Stimulated activated effector memory CD8-positive, alpha-beta T cell treated with anti-CD3 and anti-CD28 coated beads, Interleukin-12 subunit alpha, Interleukin-12 subunit beta, amount 100 ng/mL, for 72 hours (primary cell): ENCODE results near the gene LEPR.

Experiments
- ATAC-seq: fragments of 150-1000 bp; cut with Tn5 transposase; 2 replicates; pipeline ENCODE4 v1.10.0; 2021
- DNase-seq, 2 donors: peaks; one replicate each; pipeline ENCODE4 v3.0.0; 2021 to 2022; ENCODE audit warnings: low spot score in 2 of 2
- H3K27ac Mint-ChIP-seq: one replicate; pipeline ENCODE4 v1.8.0; 2022; ENCODE audit warnings: mild to moderate bottlenecking, mixed read lengths
- H3K36me3 Mint-ChIP-seq: one replicate; pipeline ENCODE4 v1.8.0; 2022; ENCODE audit warnings: mild to moderate bottlenecking, mixed read lengths
- H3K4me1 Mint-ChIP-seq: one replicate; pipeline ENCODE4 v1.8.0; 2022; ENCODE audit warnings: mixed read lengths
- H3K4me3 Mint-ChIP-seq: one replicate; pipeline ENCODE4 v1.8.0; 2022; ENCODE audit warnings: mild to moderate bottlenecking, mixed read lengths
- H3K9me3 Mint-ChIP-seq: one replicate; pipeline ENCODE4 v1.8.0; 2022; ENCODE audit warnings: mixed read lengths

Gene LEPR

DNA sequence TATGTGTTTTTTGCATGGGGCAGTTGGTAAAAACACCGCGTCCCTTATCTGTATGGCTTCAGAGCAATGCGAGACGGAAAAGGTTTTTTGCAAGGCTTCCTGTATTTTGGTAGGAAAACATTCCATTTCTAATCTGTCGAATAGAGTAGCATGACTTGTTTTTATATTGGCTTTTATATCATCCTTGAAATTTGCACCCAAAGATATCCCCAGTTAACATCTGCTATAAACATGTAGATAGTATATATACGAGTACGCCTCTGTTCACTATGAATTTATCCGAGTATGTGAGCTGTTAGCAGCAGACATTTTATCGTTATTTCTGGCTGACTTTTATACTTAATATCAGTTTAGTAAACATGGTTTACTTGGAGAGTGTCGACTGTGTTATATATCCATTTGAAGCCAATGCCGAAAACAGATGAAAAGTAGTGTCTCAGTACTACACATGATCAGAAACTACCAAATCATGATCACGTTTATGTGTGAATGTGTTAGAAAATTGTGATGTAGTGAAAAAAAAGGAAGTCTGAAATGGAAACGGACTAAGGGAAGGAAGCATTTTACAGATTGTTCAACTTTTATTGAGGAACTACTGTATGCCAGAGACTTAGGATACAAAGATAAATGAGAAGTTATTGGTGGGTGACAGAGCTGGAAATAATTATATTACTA, 1.0 kb downstream of the LEPR start:
- peaks cover 38% of the 10 kb centered on the region for H3K4me1 Mint-ChIP-seq
- no peak overlapping the region for H3K4me3 Mint-ChIP-seq
- H3K36me3 Mint-ChIP-seq, result peaks cover 21% of the 10 kb centered on the region
- no peak for ATAC-seq
- DNase-seq, result no peak
- H3K9me3 Mint-ChIP-seq, result no peaks in the 10 kb centered on the region
- H3K27ac Mint-ChIP-seq, result no peak overlapping the region

DNA sequence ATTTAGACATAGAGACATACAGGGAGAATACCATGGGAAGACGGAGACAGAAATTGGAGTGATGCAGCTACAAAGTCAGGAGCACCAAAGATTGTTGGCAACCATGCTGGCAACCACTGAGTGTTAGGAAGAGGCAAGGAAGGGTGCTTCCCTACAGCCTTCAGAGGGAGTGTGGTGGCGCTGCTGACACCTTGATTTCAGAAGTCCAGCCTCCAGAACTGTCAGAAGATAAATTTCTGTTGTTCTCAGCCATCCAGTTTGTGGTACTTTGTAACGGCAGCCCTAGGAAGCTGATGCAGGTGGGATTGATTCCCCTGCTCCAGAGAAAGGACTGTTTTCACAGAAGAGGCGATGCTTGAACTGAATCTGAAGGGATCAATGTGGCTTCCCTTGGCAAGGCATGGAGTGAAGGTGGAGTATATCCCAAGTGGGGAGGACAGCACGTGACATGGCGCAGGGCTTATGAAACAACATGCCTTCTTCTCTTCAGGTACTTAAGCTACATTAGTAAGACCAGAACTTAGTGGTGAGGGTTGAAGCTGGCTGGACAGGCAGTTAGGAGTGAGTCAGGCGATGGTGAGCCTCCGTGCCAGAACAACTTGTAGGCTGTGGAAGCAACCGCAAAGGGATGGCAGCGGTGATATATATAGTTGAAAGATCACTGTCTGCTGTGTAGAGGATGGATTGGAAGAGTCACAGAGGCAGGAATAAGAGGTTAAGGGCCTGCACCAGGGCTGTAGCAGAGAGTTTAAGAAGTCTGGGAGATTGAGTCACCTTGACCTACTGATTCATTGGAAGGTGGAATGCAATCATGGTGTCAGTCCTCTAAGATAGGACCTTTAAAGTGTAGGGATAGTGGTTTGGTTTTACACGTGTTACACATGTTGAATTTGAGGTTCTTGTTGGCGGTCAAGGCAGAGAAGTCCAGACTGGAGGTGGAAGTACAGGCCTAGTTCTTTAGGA, 2.1 kb downstream of the LEPR start:
- peaks cover 31% of the 10 kb centered on the region for H3K36me3 Mint-ChIP-seq
- no peak overlapping the region for H3K4me3 Mint-ChIP-seq
- H3K4me1 Mint-ChIP-seq, result peaks cover 39% of the 10 kb centered on the region
- H3K27ac Mint-ChIP-seq, result no peak overlapping the region
- peak in 1 of 2 donors; percentile 53 for DNase-seq
- no peak for ATAC-seq
- H3K9me3 Mint-ChIP-seq, result no peaks in the 10 kb centered on the region

DNA sequence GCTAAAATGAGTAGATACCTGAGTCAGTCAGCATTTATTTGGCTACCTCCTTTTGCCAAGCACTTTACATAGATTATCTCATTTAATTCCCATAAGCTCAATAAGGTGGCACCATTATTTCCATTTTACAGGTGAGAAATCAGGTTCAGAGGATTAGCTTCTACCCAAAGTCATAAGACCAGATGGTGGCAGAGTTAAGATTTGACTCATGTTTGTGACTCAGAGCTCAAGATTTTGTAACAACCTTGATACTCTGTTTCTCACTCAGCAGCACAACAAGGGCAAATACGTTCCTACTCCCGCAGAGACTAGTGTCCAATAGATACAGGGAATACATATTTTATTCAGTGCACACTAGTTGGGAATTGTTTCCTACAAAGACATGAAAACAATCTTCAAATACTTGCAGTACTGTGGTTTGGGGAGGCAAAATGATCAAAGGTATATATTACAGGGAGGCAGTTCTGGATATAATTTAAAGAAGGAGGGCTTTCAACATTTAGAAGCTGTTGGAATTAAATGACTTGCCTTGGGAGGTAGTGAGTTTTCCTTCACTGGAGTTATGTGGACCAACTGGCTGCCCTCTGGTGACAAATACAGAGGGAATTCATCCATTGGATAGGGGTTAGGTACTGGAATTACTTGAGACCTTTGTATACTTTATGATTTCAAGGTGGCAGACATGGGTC, 3.6 kb downstream of the LEPR start:
- H3K27ac Mint-ChIP-seq, result peak overlapping the region; percentile 8
- H3K4me1 Mint-ChIP-seq, result peaks cover 37% of the 10 kb centered on the region
- H3K36me3 Mint-ChIP-seq, result peaks cover 45% of the 10 kb centered on the region
- H3K9me3 Mint-ChIP-seq, result no peaks in the 10 kb centered on the region
- H3K4me3 Mint-ChIP-seq, result peak overlapping the region; percentile 16
- ATAC-seq (peak; percentile 43), DNase-seq (no peak)

DNA sequence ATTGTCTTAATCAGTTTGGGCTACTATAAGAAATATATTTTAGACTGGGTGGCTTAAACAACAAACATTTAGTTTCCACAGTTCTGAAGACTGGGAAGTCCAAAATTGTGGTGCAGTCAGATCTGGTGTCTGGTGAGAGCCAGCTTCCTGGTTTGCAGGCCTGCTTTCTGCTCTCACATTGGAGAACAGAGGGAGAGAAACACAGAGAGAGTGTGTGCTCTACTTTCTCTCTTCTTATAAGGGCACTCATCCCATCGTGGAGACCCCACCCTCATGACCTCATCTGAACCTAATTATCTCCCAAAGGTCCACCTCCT, 4.1 kb downstream of the LEPR start:
- no peak overlapping the region for H3K4me3 Mint-ChIP-seq
- H3K27ac Mint-ChIP-seq, result peak overlapping the region; percentile 8
- DNase-seq (no peak), ATAC-seq (no peak)
- peaks cover 35% of the 10 kb centered on the region for H3K4me1 Mint-ChIP-seq
- H3K36me3 Mint-ChIP-seq, result peaks cover 47% of the 10 kb centered on the region
- no peaks in the 10 kb centered on the region for H3K9me3 Mint-ChIP-seq

DNA sequence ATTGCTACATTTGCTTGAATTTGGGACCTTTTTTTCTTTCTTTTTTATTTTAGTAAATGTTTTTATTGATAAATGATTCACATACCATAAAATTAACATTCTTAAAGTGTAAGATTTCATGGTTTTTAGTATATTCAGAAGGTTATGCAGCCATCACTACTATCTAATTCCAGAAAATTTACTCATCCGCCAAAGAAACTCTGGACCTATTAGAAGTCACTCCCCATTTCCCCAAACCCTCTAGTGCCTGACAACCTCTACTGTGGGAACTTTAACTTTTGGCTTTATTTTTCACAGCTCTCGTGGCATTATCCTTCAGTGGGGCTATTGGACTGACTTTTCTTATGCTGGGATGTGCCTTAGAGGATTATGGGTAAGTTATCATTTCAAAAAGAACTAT, 4.5 kb downstream of the LEPR start:
- no peak for ATAC-seq

DNA sequence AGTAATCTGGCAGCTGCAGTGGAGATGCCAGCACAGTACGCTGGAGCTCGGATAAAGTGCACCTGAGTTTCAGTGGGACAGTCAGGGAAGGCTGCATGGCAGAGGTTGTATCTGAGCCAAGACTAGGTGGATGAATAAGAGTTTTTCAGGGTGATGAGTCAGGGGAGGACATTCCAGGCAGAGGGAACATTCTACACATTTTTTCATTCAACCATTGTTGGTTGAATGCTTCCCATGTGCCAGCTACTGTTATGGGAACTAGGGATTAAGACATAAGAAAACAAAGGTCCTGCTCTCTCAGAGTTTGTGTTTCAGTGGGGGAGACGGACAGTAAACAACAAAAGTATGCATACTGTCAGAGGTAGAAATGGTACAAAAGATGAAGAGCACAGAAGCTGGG, 5.2 kb downstream of the LEPR start:
- H3K4me3 Mint-ChIP-seq, result no peak overlapping the region
- ATAC-seq, result no peak
- no peak for DNase-seq
- peaks cover 55% of the 10 kb centered on the region for H3K36me3 Mint-ChIP-seq
- H3K4me1 Mint-ChIP-seq, result peaks cover 29% of the 10 kb centered on the region
- no peak overlapping the region for H3K27ac Mint-ChIP-seq
- no peaks in the 10 kb centered on the region for H3K9me3 Mint-ChIP-seq

More for the DNA sequence above, 4.5 kb downstream of the LEPR start:
- Mint-ChIP-seq H3K27ac (no peak overlapping the region), H3K9me3 (no peaks in the 10 kb centered on the region), H3K4me1 (peaks cover 30% of the 10 kb centered on the region), H3K36me3 (peaks cover 51% of the 10 kb centered on the region), H3K4me3 (no peak overlapping the region)
- DNase-seq, result no peak

DNA sequence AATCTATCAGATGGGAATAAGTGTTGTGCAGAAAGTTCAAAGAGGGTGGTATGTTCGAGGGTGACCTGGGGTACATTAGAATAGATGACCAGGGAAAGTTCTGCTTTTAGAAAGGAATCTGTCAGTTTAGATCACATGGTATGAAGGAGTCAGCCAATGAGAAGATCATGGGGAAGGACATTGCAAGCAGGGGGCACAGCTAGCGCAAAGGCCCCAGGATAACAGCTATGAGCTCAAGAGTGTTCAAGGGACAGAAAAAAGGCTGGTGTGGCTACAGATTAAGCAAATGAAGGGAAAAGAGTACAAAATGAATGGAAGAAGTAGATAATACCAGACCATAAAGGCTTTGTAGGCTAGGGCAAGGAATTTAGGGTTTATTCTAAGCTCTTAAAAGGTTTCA, 8.6 kb downstream of the LEPR start:
- ATAC-seq (no peak), DNase-seq (no peak)
- no peak overlapping the region for H3K4me3 Mint-ChIP-seq
- no peaks in the 10 kb centered on the region for H3K9me3 Mint-ChIP-seq
- H3K36me3 Mint-ChIP-seq, result peaks cover 68% of the 10 kb centered on the region
- H3K27ac Mint-ChIP-seq, result peak overlapping the region; percentile 7
- H3K4me1 Mint-ChIP-seq, result peaks cover 25% of the 10 kb centered on the region

DNA sequence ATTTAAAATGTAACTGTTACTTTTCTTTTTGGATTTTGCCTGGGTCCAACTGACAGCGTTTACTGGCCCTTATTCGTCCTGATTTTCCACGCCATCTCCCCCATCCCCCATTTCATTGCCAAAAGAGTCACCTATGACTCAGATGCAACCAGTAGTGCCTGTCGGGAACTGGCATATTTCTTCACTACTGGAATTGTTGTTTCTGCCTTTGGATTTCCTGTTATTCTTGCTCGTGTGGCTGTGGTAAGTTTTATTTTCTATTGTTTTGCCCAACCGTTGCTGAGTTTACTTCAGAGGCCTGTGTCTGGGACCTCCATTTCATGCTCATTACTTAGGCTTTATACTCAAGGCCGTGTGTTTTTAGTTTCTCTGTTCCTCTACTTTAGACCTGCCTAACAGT, 9.3 kb downstream of the LEPR start:
- H3K27ac Mint-ChIP-seq, result peak overlapping the region; percentile 5
- H3K9me3 Mint-ChIP-seq, result no peaks in the 10 kb centered on the region
- H3K4me1 Mint-ChIP-seq, result peaks cover 21% of the 10 kb centered on the region
- ATAC-seq (no peak), DNase-seq (no peak)
- peaks cover 71% of the 10 kb centered on the region for H3K36me3 Mint-ChIP-seq
- no peak overlapping the region for H3K4me3 Mint-ChIP-seq

DNA sequence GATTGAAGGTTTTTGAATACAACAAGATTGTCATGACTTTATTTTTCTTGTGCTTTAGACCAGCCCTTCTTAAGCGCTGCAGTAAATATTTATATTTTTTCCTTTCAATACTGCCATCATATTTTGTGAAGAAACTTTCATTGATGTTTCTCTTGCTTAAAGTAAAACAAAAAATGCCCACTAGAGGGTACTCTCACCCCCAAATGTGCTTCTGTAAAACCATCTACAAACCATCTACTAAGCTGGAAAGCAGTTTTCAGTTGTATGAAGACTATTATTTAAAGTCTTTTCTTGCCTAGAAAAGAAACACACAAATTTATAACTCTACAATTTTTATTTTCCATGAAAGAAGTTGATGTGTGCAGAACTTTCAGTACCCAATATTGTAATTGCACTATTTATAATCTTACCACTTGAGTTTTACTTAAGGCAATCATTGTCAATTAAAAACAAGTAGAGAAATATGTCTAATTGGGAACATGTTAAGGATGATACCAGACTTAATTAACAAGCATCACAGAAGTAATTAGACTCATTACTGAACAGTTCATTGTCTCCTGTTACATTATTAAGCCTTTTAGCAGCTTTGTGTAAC, 10.7 kb downstream of the LEPR start:
- Mint-ChIP-seq H3K27ac (no peak overlapping the region), H3K36me3 (peaks cover 70% of the 10 kb centered on the region), H3K9me3 (no peaks in the 10 kb centered on the region), H3K4me3 (no peak overlapping the region), H3K4me1 (peaks cover 8% of the 10 kb centered on the region)
- ATAC-seq, result no peak
- no peak for DNase-seq

DNA sequence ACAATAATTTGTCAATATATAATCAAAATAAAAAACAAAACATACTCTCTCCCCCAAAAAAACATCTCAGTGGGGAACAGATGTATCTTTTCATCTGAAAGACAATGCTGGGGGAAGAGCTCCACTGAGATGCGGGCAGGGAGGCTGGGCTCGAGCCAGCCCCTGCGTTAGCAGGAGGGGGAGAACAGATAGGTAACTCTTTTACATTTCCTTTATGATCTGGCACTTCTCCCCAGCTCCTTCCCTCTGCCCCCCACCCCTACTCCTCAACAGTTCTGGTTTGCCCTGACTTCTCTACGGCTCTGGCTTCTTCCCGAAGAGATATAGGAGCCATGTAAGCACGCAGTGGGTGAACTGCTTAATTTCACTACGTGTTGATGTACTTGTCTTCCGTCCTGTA, 12.4 kb downstream of the LEPR start:
- Mint-ChIP-seq H3K27ac (no peak overlapping the region), H3K36me3 (peaks cover 53% of the 10 kb centered on the region)
- no peak for DNase-seq

DNA sequence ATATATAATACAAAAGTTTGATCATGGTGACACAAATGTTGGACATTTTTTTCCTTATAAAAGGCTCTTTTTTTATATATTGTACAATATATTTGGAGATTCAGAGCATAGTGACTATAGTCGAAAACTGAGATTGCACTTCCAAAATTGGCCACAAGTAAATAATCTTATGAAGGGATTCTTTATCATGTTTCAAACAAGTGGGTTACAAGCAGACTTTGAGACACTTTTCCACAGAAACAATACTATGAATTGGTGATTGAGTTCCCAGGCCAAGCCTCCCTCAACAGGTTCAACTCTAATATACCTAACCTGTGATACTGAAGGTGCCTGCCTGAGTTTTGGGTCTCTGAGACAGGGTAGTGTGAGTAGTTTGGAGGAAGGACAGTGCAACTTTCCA, 13.8 kb downstream of the LEPR start:
- Mint-ChIP-seq H3K4me1 (peaks cover under 1% of the 10 kb centered on the region), H3K36me3 (peaks cover 42% of the 10 kb centered on the region), H3K4me3 (no peak overlapping the region), H3K27ac (no peak overlapping the region), H3K9me3 (no peaks in the 10 kb centered on the region)
- DNase-seq (no peak), ATAC-seq (no peak)

More for the DNA sequence above, 12.4 kb downstream of the LEPR start:
- Mint-ChIP-seq H3K9me3 (no peaks in the 10 kb centered on the region), H3K4me3 (no peak overlapping the region), H3K4me1 (peaks cover 5% of the 10 kb centered on the region)
- no peak for ATAC-seq

DNA sequence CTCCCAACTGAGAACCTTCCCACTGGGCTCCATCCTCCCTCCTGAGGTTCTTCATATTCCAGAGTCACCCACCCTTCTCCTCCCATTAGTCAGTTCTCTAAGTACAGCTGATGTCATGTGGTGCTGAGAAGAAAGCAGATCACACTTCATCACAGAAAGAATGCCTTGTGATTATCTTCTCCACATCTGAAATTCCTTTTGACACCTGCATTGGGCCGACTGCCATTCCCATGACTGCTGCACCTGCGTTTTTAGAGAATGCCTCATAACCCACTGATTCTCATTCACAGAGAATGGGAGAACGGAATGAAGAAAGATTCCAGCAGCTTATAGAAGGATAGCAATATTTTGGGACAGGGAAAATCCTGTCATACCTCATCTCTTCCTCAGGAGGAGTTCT, 14.3 kb downstream of the LEPR start:
- ATAC-seq, result no peak
- Mint-ChIP-seq H3K27ac (no peak overlapping the region), H3K4me3 (no peak overlapping the region), H3K36me3 (peaks cover 40% of the 10 kb centered on the region), H3K9me3 (no peaks in the 10 kb centered on the region), H3K4me1 (no peaks in the 10 kb centered on the region)
- no peak for DNase-seq

DNA sequence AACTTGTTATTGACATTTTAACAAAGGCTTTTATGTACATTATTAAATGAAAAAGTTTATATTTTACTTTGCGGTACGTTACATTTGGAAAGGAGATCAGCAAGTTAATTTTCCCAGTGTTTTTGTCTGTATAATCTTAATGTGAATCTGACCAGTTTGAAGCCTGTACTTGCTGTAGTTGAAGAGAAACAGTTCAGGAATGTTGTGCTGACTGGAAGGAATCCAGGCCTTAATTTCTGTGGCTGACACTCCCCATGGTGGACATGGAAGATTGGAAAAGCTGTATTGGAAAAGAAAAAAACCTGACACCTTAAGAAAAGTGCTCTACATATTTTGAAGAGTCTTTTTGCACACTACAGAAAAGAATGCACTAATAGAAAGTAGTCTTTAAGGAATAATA, 15.5 kb downstream of the LEPR start:
- no peak overlapping the region for H3K4me3 Mint-ChIP-seq
- H3K9me3 Mint-ChIP-seq, result no peaks in the 10 kb centered on the region
- no peak overlapping the region for H3K27ac Mint-ChIP-seq
- H3K4me1 Mint-ChIP-seq, result no peaks in the 10 kb centered on the region
- ATAC-seq (no peak), DNase-seq (no peak)
- peaks cover 33% of the 10 kb centered on the region for H3K36me3 Mint-ChIP-seq

DNA sequence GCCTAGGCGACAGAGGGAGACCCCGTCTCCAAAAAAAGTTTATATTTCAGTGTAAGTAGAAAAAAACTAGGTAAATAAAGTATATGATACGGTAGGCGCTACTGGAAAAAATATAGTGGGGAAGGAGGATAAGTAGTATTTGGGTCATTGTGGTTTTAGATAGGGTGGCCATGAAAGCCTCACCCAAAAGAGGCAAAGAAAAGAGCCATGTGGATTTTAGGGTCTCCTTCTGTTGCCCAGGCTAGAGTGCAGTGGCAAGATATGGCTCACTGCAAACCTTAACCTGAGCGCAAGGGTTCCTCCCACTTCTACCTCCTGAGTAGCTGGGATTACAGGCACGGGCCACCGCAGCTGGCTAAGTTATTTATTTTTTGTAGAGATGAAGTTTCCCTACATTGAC, 17.1 kb downstream of the LEPR start:
- no peak for DNase-seq
- Mint-ChIP-seq H3K36me3 (peaks cover 24% of the 10 kb centered on the region), H3K4me3 (no peak overlapping the region), H3K4me1 (no peaks in the 10 kb centered on the region), H3K9me3 (no peaks in the 10 kb centered on the region), H3K27ac (no peak overlapping the region)
- no peak for ATAC-seq

DNA sequence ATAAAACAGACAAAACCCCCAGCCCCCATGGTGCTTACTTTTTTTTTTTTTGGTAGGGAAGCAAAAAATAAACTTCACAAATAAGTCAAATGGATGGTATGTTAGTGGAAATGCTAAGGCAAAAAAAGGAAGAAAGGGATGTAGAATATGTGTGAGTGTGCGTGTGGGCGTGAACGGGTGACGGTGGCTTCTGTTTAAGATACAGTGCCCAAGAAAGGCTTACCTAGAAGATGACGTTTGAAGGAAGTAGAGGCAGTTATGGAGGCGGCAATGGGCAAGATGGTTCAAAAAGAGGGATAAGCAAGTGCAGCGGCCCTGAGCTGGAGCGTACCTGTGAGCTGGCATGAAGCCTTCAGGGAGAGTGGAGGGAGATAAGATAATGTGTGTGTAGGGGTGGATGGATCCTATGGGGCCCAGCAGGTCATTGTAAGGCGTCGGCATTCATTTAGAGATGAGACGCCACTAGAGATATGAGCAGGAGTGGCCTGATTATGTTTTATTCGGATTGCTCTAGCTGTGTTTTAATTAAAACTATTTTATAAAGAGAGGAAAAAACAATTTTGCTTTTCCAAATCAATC, 19.9 kb downstream of the LEPR start:
- Mint-ChIP-seq H3K27ac (no peak overlapping the region), H3K9me3 (no peaks in the 10 kb centered on the region), H3K4me3 (no peak overlapping the region), H3K4me1 (no peaks in the 10 kb centered on the region), H3K36me3 (peaks cover 5% of the 10 kb centered on the region)
- DNase-seq (no peak), ATAC-seq (no peak)
